PC-9 (cell line): ENCODE measurements around the gene SEMA6D. TPM values are rescaled to one million over a fixed set of nuclear protein-coding genes. Genes with fewer than 3 reads are reported as not detected.

Experiments used
- BruUV-seq: library from RNA; stranded (reverse); fragments of 400-500 nt; replicated peaks from 2 replicates; lab custom pipeline; 2021; lab: Mats Ljungman, UMichigan
- CTCF ChIA-PET: fragments of 300-600 bp; sonication (Branson Sonifier 250); formaldehyde crosslinking; loops from one replicate; lab custom pipeline; 2022; ENCODE audit warnings: antibody characterized with exemption; lab: Charles Lee
- POLR2A ChIA-PET: fragments of 300-600 bp; sonication (Branson Sonifier 250); formaldehyde crosslinking; loops from one replicate; lab custom pipeline; 2022; ENCODE audit warnings: antibody characterized with exemption; ENCODE audit not compliant: unreplicated experiment; lab: Charles Lee
- DNase-seq, 2 experiments: peaks; one replicate each; pipeline versions ENCODE4 v3.0.0 to v3.0.0-alpha.2; 2015 to 2022; ENCODE audit warnings: mixed read lengths in 1 of 2
- H2AFZ ChIP-seq: fragments of 200-600 bp; sonication (generic); 2 replicates; pipeline ENCODE4 v1.8.1; 2017; ENCODE audit warnings: antibody characterized with exemption
- H3F3A ChIP-seq: fragments of 200-600 bp; sonication (generic); 2 replicates; pipeline ENCODE4 v1.8.1; 2017; ENCODE audit warnings: antibody characterized with exemption, mild to moderate bottlenecking, low read depth; ENCODE audit not compliant: insufficient read depth
- H3K27ac ChIP-seq: fragments of 200-600 bp; sonication (generic); 2 replicates; pipeline ENCODE4 v1.6.1; 2016; ENCODE audit warnings: mixed run types
- H3K27me3 ChIP-seq: fragments of 200-600 bp; sonication (generic); 2 replicates; pipeline ENCODE4 v1.6.1; 2016; ENCODE audit warnings: low read depth, mixed run types; ENCODE audit not compliant: insufficient read depth
- H3K36me3 ChIP-seq: fragments of 200-600 bp; sonication (generic); 2 replicates; pipeline ENCODE4 v1.6.1; 2016; ENCODE audit warnings: low read depth, mixed run types
- H3K4me1 ChIP-seq: fragments of 200-600 bp; sonication (generic); replicated peaks from 2 replicates; pipeline ENCODE4 v1.6.1; 2016; ENCODE audit warnings: mixed run types; ENCODE audit not compliant: insufficient read depth
- H3K4me2 ChIP-seq: fragments of 200-600 bp; sonication (generic); 2 replicates; pipeline ENCODE4 v1.6.1; 2017; ENCODE audit warnings: mixed run types
- H3K4me3 ChIP-seq: fragments of 200-600 bp; sonication (generic); 2 replicates; pipeline ENCODE4 v1.6.1; 2016; ENCODE audit warnings: mixed run types
- H3K79me2 ChIP-seq: fragments of 200-600 bp; sonication (generic); 2 replicates; pipeline ENCODE4 v1.6.1; 2017; ENCODE audit warnings: low read depth, mixed run types
- H3K9me2 ChIP-seq: fragments of 200-600 bp; sonication (generic); 2 replicates; pipeline ENCODE4 v1.8.1; 2017; ENCODE audit warnings: mild to moderate bottlenecking; ENCODE audit not compliant: insufficient read depth
- H3K9me3 ChIP-seq: fragments of 200-600 bp; sonication (generic); 2 replicates; pipeline ENCODE4 v1.8.1; 2016; ENCODE audit warnings: low read depth; ENCODE audit not compliant: insufficient read depth
- H4K20me1 ChIP-seq: fragments of 200-600 bp; sonication (generic); 2 replicates; pipeline ENCODE4 v1.8.1; 2017; ENCODE audit not compliant: insufficient read depth
- EZH2 ChIP-seq: fragments of 200-600 bp; sonication (generic); IDR thresholded peaks from 2 replicates; pipeline ENCODE4 v1.8.0; 2017; ENCODE audit warnings: antibody characterized with exemption, low read depth
- intact Hi-C: fragments of 100-400 bp; cut with micrococcal nuclease; formaldehyde crosslinking; loops from one replicate; pipeline ENCODE4 v1.10.0; 2022; ENCODE audit not compliant: unreplicated experiment
- total RNA-seq: library from RNA; stranded (reverse); gene quantifications from 2 replicates; pipeline ENCODE4 v1.2.3, GENCODE V29; 2021
- TF ChIP-seq, protein P1 (sequence below): fragments of 200-600 bp; sonication (generic); conservative IDR thresholded peaks from 2 replicates; pipeline ENCODE4 v1.6.1; 2017; ENCODE audit warnings: mixed run types, antibody characterized with exemption, mild to moderate bottlenecking, moderate library complexity

The SEMA6D gene
- total RNA-seq, 1 experiment from 2014 or later, result not detected

DNA sequence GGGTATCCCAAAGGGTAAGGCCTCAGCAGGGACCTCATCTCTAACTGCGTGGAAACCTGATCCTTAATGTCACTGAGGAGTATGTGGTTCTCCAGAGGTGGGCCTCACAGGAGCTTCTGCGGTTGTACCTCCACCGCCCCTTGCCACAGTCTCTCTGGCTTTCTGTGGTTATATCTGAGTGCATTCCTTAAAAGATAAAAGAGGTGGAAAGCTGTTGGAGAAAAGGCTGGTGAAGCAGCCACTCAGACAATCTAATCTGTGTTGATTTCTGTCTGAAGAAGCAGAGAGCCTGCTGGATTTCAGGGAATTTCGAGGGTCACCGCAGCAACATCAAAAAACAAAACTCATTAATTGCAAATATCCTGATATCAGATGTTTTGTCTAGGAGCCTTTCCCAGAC, 51.4 kb downstream of the SEMA6D start:
- Histone ChIP-seq H3K36me3 (no peaks in the 10 kb centered on the region), H3K4me2 (no peak overlapping the region), H3K27ac (no peak overlapping the region), H3K4me1 (no peaks in the 10 kb centered on the region), H3F3A (no peaks in the 10 kb centered on the region), H3K9me2 (no peaks in the 10 kb centered on the region), H3K79me2 (no peaks in the 10 kb centered on the region), H3K9me3 (no peaks in the 10 kb centered on the region), H4K20me1 (no peaks in the 10 kb centered on the region), H3K27me3 (peaks cover 26% of the 10 kb centered on the region; the same call in 1 of the 2 replicates), H3K4me3 (no peak overlapping the region), H2AFZ (no peak overlapping the region)
- POLR2A ChIA-PET, result no interaction called here
- no peak for DNase-seq
- intact Hi-C loops, result no loop called here
- no peak for TF ChIP-seq EZH2
- TF ChIP-seq, protein P1, sequence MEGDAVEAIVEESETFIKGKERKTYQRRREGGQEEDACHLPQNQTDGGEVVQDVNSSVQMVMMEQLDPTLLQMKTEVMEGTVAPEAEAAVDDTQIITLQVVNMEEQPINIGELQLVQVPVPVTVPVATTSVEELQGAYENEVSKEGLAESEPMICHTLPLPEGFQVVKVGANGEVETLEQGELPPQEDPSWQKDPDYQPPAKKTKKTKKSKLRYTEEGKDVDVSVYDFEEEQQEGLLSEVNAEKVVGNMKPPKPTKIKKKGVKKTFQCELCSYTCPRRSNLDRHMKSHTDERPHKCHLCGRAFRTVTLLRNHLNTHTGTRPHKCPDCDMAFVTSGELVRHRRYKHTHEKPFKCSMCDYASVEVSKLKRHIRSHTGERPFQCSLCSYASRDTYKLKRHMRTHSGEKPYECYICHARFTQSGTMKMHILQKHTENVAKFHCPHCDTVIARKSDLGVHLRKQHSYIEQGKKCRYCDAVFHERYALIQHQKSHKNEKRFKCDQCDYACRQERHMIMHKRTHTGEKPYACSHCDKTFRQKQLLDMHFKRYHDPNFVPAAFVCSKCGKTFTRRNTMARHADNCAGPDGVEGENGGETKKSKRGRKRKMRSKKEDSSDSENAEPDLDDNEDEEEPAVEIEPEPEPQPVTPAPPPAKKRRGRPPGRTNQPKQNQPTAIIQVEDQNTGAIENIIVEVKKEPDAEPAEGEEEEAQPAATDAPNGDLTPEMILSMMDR, result no peak
- no TSS peak for BruUV-seq
- CTCF ChIA-PET, result no interaction called here

DNA sequence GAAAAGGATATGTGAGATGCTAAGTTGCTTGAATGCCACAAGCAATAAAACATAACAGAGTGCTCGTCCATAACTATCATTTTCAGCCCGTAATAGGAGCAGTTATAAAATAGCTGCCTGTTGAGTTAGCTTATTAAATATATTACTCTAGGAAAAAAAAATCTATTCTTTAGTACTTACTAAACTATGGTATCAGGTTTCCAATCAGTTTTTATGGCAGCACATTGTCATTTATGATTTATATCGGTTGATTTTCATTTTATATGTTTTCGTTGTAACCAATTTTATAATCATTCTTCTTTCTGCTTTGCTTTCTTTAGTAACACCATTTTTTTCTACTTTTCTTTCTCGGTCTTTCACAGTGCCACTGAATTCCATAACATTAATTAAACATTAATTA, 51.9 kb downstream of the SEMA6D start:
- Histone ChIP-seq H3K27ac (no peak overlapping the region), H3K4me3 (no peak overlapping the region), H3K4me2 (no peak overlapping the region), H2AFZ (no peak overlapping the region), H3K9me2 (no peaks in the 10 kb centered on the region), H3K9me3 (no peaks in the 10 kb centered on the region), H3K27me3 (peaks cover 22% of the 10 kb centered on the region; the same call in 1 of the 2 replicates), H3K4me1 (no peaks in the 10 kb centered on the region), H3F3A (no peaks in the 10 kb centered on the region), H3K36me3 (no peaks in the 10 kb centered on the region), H4K20me1 (no peaks in the 10 kb centered on the region), H3K79me2 (no peaks in the 10 kb centered on the region)
- ChIA-PET CTCF (no interaction called here), POLR2A (no interaction called here)
- no TSS peak for BruUV-seq
- no peak for TF ChIP-seq EZH2
- TF ChIP-seq, protein P1, result no peak
- intact Hi-C loops, result no loop called here
- DNase-seq, result no peak

DNA sequence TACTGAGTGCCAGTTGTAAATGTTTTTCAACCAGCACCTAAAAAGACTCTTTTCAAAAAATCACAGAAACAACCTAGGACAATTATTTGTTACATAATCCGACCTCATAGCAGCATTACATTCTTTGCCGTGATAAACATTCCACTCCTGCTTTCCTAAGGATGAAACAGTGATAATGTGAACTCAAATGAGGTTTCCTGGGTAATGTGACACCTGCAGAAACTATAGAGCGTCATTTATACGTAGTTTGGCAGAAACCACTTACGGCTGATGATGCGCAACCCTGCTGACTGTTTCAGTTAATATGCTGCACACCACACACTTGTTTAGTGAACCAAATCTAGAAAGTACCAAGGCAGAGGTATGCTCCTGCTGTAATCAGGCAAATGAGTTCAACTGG, 55.8 kb downstream of the SEMA6D start:
- intact Hi-C loops, result no loop called here
- Histone ChIP-seq H3K27ac (no peak overlapping the region), H4K20me1 (no peaks in the 10 kb centered on the region), H3K36me3 (no peaks in the 10 kb centered on the region), H3K4me1 (no peaks in the 10 kb centered on the region), H3K4me2 (no peak overlapping the region), H3F3A (no peaks in the 10 kb centered on the region), H2AFZ (no peak overlapping the region), H3K79me2 (no peaks in the 10 kb centered on the region), H3K27me3 (no peaks in the 10 kb centered on the region), H3K9me3 (no peaks in the 10 kb centered on the region), H3K4me3 (no peak overlapping the region), H3K9me2 (no peaks in the 10 kb centered on the region)
- no peak for TF ChIP-seq EZH2
- TF ChIP-seq, protein P1, result no peak
- ChIA-PET CTCF (no interaction called here), POLR2A (no interaction called here)
- no peak for DNase-seq
- no TSS peak for BruUV-seq
